GM19240 (cell line): ENCODE measurements around the gene FGF12.
"Not testable (repeated sequence)": the region's sequence is repeated elsewhere in the genome, so short reads cannot be mapped to it uniquely, and the experiment has no call there.

Experiments
- DNase-seq: peaks from one replicate; pipeline ENCODE4 v3.0.0; 2011; ENCODE audit warnings: low spot score; ENCODE audit not compliant: insufficient read length

The FGF12 gene

GRCh38 chr3:192727032-192727847 is at the start of gene FGF12:
Gene FGF12 (minus strand): TSS chr3:192727541.
- DNase-seq: no peak

- DNase-seq: not testable (repeated sequence)
Measured at GRCh38 chr3:192774341-192774740, 47.0 kb upstream of the FGF12 start.

- DNase-seq: no peak
Measured at GRCh38 chr3:192772240-192772894, 45.0 kb upstream of the FGF12 start.

DNA sequence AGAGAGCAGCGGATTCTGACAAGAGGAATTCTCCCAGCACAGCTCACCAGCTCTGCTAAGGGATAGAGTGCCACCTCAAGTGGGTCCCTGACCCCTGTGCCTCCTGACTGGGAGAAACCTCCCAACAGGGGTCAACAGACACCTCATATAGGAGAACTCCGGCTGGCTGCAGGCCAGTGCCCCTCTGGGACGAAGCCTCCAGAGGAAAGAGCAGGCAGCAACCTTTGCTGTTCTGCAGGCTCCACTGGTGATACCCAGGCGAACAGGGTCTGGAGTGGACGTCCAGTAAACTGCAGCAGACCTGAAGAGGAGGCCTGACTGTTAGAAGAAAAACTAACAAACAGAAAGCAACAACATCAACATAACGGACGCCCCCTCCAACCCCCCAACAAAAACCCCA is 31.3 kb upstream of the FGF12 start:
- DNase-seq: no peak

- no peak for DNase-seq
Measured at GRCh38 chr3:192751148-192751547, 23.8 kb upstream of the FGF12 start.

GRCh38 chr3:192750201-192750600 is 22.9 kb upstream of the FGF12 start:
- DNase-seq: no peak

- DNase-seq: no peak
Measured at GRCh38 chr3:192747746-192748145, 20.4 kb upstream of the FGF12 start.

- no peak for DNase-seq
Measured at GRCh38 chr3:192747145-192747544, 19.8 kb upstream of the FGF12 start.

DNA sequence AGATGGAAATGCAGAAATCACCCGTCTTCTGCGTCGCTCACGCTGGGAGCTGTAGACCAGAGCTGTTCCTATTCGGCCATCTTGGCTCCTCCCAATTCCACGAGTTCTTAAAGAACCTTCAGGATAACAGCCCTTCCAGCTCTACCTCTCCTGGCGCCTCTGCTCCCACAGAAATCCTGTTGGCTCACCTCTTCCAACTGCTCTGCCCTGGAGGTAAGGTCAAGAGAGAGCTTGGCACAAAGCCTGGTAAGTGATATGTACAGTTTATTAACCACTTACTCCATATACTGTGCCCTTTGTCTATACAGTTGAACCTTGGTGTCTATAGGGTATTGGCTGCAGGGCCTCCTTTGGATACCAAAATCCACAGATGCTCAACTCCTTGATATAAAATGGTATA is 17.8 kb upstream of the FGF12 start:
- no peak for DNase-seq

DNA sequence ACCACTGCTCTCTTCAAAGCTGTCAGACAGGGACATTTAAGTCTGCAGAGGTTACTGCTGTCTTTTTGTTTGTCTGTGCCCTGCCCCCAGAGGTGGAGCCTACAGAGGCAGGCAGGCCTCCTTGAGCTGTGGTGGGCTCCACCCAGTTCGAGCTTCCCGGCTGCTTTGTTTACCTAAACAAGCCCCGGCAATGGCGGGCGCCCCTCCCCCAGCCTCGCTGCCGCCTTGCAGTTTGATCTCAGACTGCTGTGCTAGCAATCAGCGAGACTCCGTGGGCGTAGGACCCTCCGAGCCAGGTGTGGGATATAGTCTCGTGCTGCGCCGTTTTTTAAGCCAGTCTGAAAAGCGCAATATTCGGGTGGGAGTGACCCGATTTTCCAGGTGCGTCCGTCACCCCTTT is 17.3 kb upstream of the FGF12 start:
- not testable (repeated sequence) for DNase-seq

- no peak for DNase-seq
Measured at GRCh38 chr3:192737506-192737905, 10.2 kb upstream of the FGF12 start.

DNA sequence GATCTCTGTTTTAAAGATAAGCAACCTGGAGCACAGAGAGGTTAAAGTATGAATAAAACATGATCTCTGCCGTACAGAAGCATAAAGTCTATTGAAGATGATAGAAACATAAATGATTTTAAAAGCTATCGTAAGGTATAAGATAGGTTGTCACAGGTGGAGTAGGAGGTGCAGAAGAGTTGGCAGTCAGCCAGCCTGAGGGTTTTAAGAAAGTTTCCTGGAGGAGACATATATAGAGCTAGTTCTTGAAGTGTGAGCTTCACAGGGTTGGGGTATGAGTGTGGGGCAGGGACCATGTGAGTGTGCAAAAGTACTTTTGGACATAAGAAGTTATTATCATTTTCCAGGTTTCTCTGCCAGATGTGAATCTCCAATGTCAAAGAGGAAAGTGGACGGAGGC is 3.9 kb upstream of the FGF12 start:
- no peak for DNase-seq

- no peak for DNase-seq
Measured at GRCh38 chr3:192726385-192726784, 956 bp downstream of the FGF12 start.

DNA sequence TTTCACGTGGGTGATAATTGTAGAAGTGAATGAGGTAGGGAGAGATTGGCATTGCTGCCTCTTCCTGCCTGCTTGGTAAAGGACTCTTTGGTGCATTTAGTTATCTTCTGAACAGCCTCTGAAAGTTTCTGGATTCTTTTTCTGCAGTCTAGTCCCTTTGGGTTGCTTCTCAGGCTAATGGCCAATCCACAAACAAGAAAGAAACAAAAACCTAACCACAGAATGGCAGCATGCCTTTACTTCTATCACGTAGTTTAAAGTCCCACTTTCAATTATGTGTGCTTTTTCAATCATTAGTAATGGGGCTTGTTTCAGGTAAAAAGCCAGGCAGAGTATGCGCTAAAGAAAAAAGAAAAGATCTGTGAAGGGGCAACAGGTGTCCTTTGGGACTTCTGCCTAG is 7.4 kb downstream of the FGF12 start:
- no peak for DNase-seq

GRCh38 chr3:192718156-192718555 is 9.2 kb downstream of the FGF12 start:
- no peak for DNase-seq

DNA sequence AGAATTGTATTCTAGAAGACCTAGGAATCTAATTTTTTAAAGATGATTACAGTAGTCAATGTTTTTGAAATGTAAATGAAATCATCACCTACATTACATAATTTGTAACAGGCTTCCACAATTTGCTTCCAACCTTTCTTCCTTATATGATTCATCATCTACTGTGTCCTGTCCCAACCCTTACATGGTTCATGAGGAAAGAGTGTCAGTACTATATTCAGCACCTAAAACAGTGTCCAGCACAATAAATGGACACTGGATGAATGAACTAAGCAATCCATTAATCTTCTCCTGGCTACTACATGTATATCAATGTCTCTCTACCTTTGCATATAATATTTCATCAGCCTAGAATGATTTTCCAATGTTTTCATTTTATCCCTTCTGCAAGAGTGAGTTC is 12.2 kb downstream of the FGF12 start:
- DNase-seq: no peak

- DNase-seq: not testable (repeated sequence)
Measured at GRCh38 chr3:192711126-192711525, 16.2 kb downstream of the FGF12 start.

DNA sequence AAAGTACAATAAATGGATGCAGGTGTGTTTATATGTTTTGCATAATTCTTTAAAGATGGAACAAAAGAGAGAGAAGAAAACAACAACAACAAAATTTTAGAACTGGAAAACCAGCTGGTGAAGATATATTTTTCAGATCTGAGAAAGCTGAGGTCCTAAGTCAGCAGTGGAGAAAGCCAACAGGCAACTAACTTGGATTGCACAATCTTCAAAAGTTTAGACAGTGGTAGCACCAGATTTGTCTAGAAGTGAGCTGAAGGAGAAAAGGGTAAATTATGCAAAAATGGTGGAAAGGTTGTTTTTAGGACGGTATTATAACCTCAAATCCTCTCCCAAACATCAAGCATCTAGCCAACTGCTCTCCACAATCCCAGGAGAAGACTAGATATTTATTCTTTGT is 17.0 kb downstream of the FGF12 start:
- no peak for DNase-seq

- no peak for DNase-seq
Measured at GRCh38 chr3:192706272-192706671, 21.1 kb downstream of the FGF12 start.

- no peak for DNase-seq
Measured at GRCh38 chr3:192700885-192701284, 26.5 kb downstream of the FGF12 start.

- DNase-seq: no peak
Measured at GRCh38 chr3:192696943-192697587, 30.3 kb downstream of the FGF12 start.

DNA sequence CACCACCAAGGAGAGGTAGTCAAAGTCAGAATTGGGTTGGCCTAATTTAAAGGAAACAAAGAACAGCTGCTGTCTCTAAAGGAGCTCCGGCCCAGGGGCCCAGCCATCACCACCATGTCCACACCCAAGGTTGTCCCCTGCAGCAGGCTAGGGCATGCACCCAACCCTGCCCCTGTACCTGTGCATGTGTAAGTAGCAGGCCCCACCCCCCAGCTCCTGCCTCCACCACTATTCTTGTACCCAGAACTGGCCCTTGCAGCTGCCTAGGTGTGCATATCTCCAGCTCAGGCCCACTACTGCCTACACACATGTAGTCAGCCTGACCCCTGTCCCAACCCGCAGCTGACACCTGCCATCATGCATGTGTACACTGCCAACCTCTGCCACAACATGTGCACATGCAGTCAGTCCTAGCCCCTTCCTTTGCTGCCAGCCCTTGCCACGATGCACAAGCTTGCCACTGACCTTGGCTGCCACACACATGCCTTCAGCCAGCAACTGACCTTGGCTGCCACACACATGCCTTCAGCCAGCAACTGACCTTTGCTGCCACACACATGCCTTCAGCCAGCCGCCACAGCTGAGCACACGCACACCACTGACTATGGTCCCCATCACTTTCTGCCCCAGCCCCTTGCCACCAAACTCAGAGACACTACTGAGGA is 39.7 kb downstream of the FGF12 start:
- DNase-seq: no peak
